PC-3 (cell line): ENCODE results near the gene LRP5.

ENCODE experiments used
- EZH2 ChIP-seq: fragments of 300-600 bp; sonication (generic); IDR thresholded peaks from one replicate; pipeline ENCODE4 v1.6.1; 2017; ENCODE audit warnings: antibody characterized with exemption, mild to moderate bottlenecking, low read length; ENCODE audit not compliant: unreplicated experiment
- TF ChIP-seq, protein P1 (sequence below): fragments of 300-600 bp; sonication (generic); conservative IDR thresholded peaks from 2 replicates; pipeline ENCODE4 v1.5.1; 2017; ENCODE audit warnings: antibody characterized with exemption, low read depth, mild to moderate bottlenecking, low read length

DNA sequence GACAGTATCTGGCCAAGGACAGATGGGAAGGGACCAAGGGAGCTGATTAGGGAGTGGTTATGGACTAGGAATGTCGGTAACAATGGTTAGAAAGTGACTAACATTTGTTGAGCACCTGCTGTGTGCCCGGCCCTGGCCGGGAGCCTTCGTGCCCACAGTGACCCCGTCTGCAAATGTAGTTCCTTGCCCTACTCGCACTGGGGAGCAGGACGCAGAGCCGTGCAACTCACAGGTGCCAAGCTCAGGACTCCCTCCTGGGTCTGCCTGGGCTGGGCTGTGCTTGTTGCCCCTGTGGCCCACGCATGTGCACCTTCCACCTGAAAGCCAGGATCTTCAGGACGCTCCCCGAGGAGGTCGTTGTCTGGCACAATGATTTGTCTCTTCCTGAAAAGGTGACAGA lies 91.4 kb downstream of the LRP5 start:
- TF ChIP-seq, protein P1, sequence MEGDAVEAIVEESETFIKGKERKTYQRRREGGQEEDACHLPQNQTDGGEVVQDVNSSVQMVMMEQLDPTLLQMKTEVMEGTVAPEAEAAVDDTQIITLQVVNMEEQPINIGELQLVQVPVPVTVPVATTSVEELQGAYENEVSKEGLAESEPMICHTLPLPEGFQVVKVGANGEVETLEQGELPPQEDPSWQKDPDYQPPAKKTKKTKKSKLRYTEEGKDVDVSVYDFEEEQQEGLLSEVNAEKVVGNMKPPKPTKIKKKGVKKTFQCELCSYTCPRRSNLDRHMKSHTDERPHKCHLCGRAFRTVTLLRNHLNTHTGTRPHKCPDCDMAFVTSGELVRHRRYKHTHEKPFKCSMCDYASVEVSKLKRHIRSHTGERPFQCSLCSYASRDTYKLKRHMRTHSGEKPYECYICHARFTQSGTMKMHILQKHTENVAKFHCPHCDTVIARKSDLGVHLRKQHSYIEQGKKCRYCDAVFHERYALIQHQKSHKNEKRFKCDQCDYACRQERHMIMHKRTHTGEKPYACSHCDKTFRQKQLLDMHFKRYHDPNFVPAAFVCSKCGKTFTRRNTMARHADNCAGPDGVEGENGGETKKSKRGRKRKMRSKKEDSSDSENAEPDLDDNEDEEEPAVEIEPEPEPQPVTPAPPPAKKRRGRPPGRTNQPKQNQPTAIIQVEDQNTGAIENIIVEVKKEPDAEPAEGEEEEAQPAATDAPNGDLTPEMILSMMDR: no peak
- no peak for TF ChIP-seq EZH2
